ENCODE measurements around the gene RNF183.

RNF183 gene

DNA sequence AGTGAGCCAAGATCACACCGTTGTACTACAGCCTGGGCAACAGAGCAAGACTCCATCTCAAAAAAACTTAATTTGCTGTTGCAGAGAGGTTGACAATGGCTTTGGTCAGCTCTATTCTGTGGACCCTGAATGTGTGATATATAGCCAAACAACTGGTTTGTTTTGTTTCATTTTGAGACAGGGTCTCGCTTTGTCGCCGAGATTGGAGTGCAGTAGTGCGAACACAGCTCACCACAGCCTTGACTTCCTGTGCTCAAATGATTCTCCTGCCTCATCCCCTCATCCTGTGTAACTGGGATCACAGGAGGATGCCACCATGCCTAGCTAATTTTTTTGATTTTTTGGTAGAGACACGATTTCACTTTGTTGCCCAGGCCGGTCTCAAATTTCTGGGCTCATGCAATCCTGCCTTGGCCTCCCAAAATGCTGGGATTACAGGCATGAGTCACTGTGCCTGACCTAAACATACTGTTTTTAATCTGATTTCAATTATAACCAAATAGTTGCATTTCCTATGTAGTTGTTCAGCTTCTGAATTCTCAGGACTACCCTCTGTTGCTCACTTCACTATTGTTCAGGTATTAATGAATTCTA lies 9.8 kb downstream of the RNF183 start:
- no peaks in the 10 kb centered on the region for H3K79me2 ChIP-seq (ENCODE audit: control insufficient read depth, low read length)
- TF ChIP-seq CTCF (IDR thresholded peaks at IDR 0.05; ENCODE audit: low read depth, low read length, poor library complexity, severe bottlenecking): no peak
- no peak for TF ChIP-seq EZH2phosphoT487 (IDR thresholded peaks at IDR 0.05; ENCODE audit: borderline replicate concordance, low read length)
- H3K27me3 ChIP-seq (ENCODE audit: control insufficient read depth, low read length): no peaks in the 10 kb centered on the region
- no peak overlapping the region for H3K4me3 ChIP-seq (ENCODE audit: low read length)
- no peaks in the 10 kb centered on the region for H4K20me1 ChIP-seq (ENCODE audit: control insufficient read depth, insufficient read depth, low read depth, low read length)
- peaks cover 57% of the 10 kb centered on the region for H3K36me3 ChIP-seq (ENCODE audit: control insufficient read depth, low read length)
- no peak overlapping the region for H3K27ac ChIP-seq (ENCODE audit: low read depth, low read length)
- H3K9me3 ChIP-seq (ENCODE audit: control insufficient read depth, insufficient read depth, low read length): no peaks in the 10 kb centered on the region
- H3K4me1 ChIP-seq (ENCODE audit: control insufficient read depth, low read length): no peaks in the 10 kb centered on the region
- H3K9me2 ChIP-seq (replicated peaks; ENCODE audit: control insufficient read depth, low read length): no peaks in the 10 kb centered on the region
- H3K4me2 ChIP-seq (ENCODE audit: low read length): no peak overlapping the region
- peaks cover 8% of the 10 kb centered on the region; the same call in 1 of the 2 replicates for H3F3A ChIP-seq (ENCODE audit: control insufficient read depth, insufficient read depth)

DNA sequence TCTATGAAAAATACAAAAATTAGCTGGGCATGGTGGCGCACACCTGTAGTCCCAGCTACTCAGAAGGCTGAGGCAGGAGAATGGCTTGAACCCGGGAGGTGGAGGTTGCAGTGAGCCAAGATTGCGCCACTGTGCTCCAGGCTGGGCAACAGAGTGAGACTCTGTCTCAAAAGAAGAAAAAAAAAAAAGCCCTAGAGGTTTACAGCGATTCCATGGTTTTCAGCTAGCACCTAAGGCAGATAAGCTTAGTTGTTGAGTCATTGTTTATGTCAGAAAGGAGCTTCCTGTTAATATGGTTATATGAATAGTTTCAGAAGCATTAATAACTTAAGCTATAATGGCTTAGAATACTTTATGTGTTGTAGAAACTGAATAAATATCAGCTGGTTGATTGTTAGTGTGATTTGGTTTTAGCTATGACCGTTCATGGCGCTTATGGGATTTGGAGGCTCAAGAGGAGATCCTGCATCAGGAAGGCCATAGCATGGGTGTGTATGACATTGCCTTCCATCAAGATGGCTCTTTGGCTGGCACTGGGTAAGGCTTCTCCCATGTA lies 13.0 kb downstream of the RNF183 start:
- H3K27me3 ChIP-seq (ENCODE audit: control insufficient read depth, low read length): no peaks in the 10 kb centered on the region
- no peaks in the 10 kb centered on the region for H4K20me1 ChIP-seq (ENCODE audit: control insufficient read depth, insufficient read depth, low read depth, low read length)
- peaks cover 8% of the 10 kb centered on the region; the same call in 1 of the 2 replicates for H3F3A ChIP-seq (ENCODE audit: control insufficient read depth, insufficient read depth)
- TF ChIP-seq EZH2phosphoT487 (IDR thresholded peaks at IDR 0.05; ENCODE audit: borderline replicate concordance, low read length) (no peak), CTCF (IDR thresholded peaks at IDR 0.05; ENCODE audit: low read depth, low read length, poor library complexity, severe bottlenecking) (no peak)
- H3K36me3 ChIP-seq (ENCODE audit: control insufficient read depth, low read length): peaks cover 84% of the 10 kb centered on the region
- no peaks in the 10 kb centered on the region for H3K4me1 ChIP-seq (ENCODE audit: control insufficient read depth, low read length)
- H3K9me3 ChIP-seq (ENCODE audit: control insufficient read depth, insufficient read depth, low read length): no peaks in the 10 kb centered on the region
- H3K79me2 ChIP-seq (ENCODE audit: control insufficient read depth, low read length): no peaks in the 10 kb centered on the region
- no peak overlapping the region for H3K4me3 ChIP-seq (ENCODE audit: low read length)
- H3K4me2 ChIP-seq (ENCODE audit: low read length): no peak overlapping the region
- H3K27ac ChIP-seq (ENCODE audit: low read depth, low read length): no peak overlapping the region
- H3K9me2 ChIP-seq (replicated peaks; ENCODE audit: control insufficient read depth, low read length): no peaks in the 10 kb centered on the region

- no peaks in the 10 kb centered on the region for H3K79me2 ChIP-seq (ENCODE audit: control insufficient read depth, low read length)
- H3K9me3 ChIP-seq (ENCODE audit: control insufficient read depth, insufficient read depth, low read length): no peaks in the 10 kb centered on the region
- no peak for TF ChIP-seq EZH2phosphoT487 (IDR thresholded peaks at IDR 0.05; ENCODE audit: borderline replicate concordance, low read length)
- no peak for TF ChIP-seq CTCF (IDR thresholded peaks at IDR 0.05; ENCODE audit: low read depth, low read length, poor library complexity, severe bottlenecking)
- no peaks in the 10 kb centered on the region for H3K9me2 ChIP-seq (replicated peaks; ENCODE audit: control insufficient read depth, low read length)
- no peak overlapping the region for H3K27ac ChIP-seq (ENCODE audit: low read depth, low read length)
- H3F3A ChIP-seq (ENCODE audit: control insufficient read depth, insufficient read depth): peaks cover 5% of the 10 kb centered on the region; the same call in 1 of the 2 replicates
- no peaks in the 10 kb centered on the region for H3K4me1 ChIP-seq (ENCODE audit: control insufficient read depth, low read length)
- H3K27me3 ChIP-seq (ENCODE audit: control insufficient read depth, low read length): no peaks in the 10 kb centered on the region
- no peak overlapping the region for H3K4me2 ChIP-seq (ENCODE audit: low read length)
- no peaks in the 10 kb centered on the region for H4K20me1 ChIP-seq (ENCODE audit: control insufficient read depth, insufficient read depth, low read depth, low read length)
- no peak overlapping the region for H3K4me3 ChIP-seq (ENCODE audit: low read length)
- H3K36me3 ChIP-seq (ENCODE audit: control insufficient read depth, low read length): peaks cover 92% of the 10 kb centered on the region
Observed at GRCh38 chr9:113289091-113289490, 14.1 kb downstream of the RNF183 start.

Data from DOHH2 (cell line).